ENCODE results near the gene TMEM161B. TPM values are rescaled to one million over a fixed set of nuclear protein-coding genes. Genes with fewer than 3 reads are reported as not detected.
"Not testable (repeated sequence)": the region's sequence is repeated elsewhere in the genome, so short reads cannot be mapped to it uniquely, and the experiment has no call there.

The TMEM161B gene
- total RNA-seq, 1 donor from 2014 or later = 21.2 TPM

- TF ChIP-seq CTCF (IDR thresholded peaks at IDR 0.05) = no peak
- Histone ChIP-seq H3K4me1 (peaks cover 1% of the 10 kb centered on the region), H3K36me3 (peaks cover 11% of the 10 kb centered on the region), H3K9me3 (no peaks in the 10 kb centered on the region), H3K27me3 (ENCODE audit: low read depth) (no peaks in the 10 kb centered on the region), H3K27ac (no peak overlapping the region), H3K4me3 (no peak overlapping the region)
- ATAC-seq (no peak), DNase-seq (no peak)
- intact Hi-C loops (cut with DNase I) = no loop called here
Observed at GRCh38 chr5:88276378-88276777, 7.7 kb upstream of the TMEM161B start.

- intact Hi-C loops (cut with DNase I) = no loop called here
- TF ChIP-seq CTCF (IDR thresholded peaks at IDR 0.05) = no peak
- no peak for DNase-seq
- Histone ChIP-seq H3K36me3 (peaks cover 11% of the 10 kb centered on the region), H3K9me3 (no peaks in the 10 kb centered on the region), H3K4me1 (peaks cover 9% of the 10 kb centered on the region), H3K27ac (no peak overlapping the region), H3K4me3 (no peak overlapping the region), H3K27me3 (ENCODE audit: low read depth) (no peaks in the 10 kb centered on the region)
- no peak for ATAC-seq
Observed at GRCh38 chr5:88275581-88275980, 6.9 kb upstream of the TMEM161B start.

- no peak for TF ChIP-seq CTCF (IDR thresholded peaks at IDR 0.05)
- Histone ChIP-seq H3K9me3 (no peaks in the 10 kb centered on the region), H3K27ac (peak overlapping the region; percentile 76), H3K4me3 (peak overlapping the region; percentile 81), H3K27me3 (ENCODE audit: low read depth) (no peaks in the 10 kb centered on the region), H3K4me1 (peaks cover 30% of the 10 kb centered on the region), H3K36me3 (peaks cover 3% of the 10 kb centered on the region)
- DNase-seq (no peak), ATAC-seq (peak; percentile 47 to 57)
- intact Hi-C loops (cut with DNase I) = no loop called here
Observed at GRCh38 chr5:88269222-88269771, 652 bp upstream of the TMEM161B start.

GRCh38 chr5:88264565-88264964, 4.1 kb downstream of the TMEM161B start:
- intact Hi-C loops (cut with DNase I); ATAC-seq; H3K27me3 ChIP-seq (ENCODE audit: low read depth); H3K4me3 ChIP-seq; H3K9me3 ChIP-seq; H3K36me3 ChIP-seq; H3K27ac ChIP-seq; DNase-seq: not testable (repeated sequence)
- H3K4me1 ChIP-seq = peaks cover 11% of the 10 kb centered on the region

- DNase-seq (no peak), ATAC-seq (no peak)
- Histone ChIP-seq H3K9me3 (no peaks in the 10 kb centered on the region), H3K36me3 (peaks cover 3% of the 10 kb centered on the region), H3K4me3 (no peak overlapping the region), H3K4me1 (peaks cover 8% of the 10 kb centered on the region), H3K27ac (no peak overlapping the region), H3K27me3 (ENCODE audit: low read depth) (no peaks in the 10 kb centered on the region)
- intact Hi-C loops (cut with DNase I) = no loop called here
- no peak for TF ChIP-seq CTCF (IDR thresholded peaks at IDR 0.05)
Observed at GRCh38 chr5:88263349-88263748, 5.3 kb downstream of the TMEM161B start.

GRCh38 chr5:88262116-88262515, 6.5 kb downstream of the TMEM161B start:
- Histone ChIP-seq H3K4me3 (no peak overlapping the region), H3K9me3 (no peaks in the 10 kb centered on the region), H3K27ac (no peak overlapping the region), H3K4me1 (no peaks in the 10 kb centered on the region), H3K27me3 (ENCODE audit: low read depth) (no peaks in the 10 kb centered on the region), H3K36me3 (peaks cover 3% of the 10 kb centered on the region)
- DNase-seq = no peak
- no peak for TF ChIP-seq CTCF (IDR thresholded peaks at IDR 0.05)
- ATAC-seq = no peak
- intact Hi-C loops (cut with DNase I) = no loop called here

Measured in lower lobe of right lung (tissue), 2 donors.